Vagina (tissue), 2 donors: ENCODE data around the gene MACROD2. TPM values are rescaled to one million over a fixed set of nuclear protein-coding genes. Genes with fewer than 3 reads are reported as not detected.

Experiments
- DNase-seq, 2 donors: peaks; one replicate each; pipeline ENCODE4 v3.0.0-alpha.2; 2017; ENCODE audit errors: extremely low spot score in 2 of 2
- H3K27ac ChIP-seq: fragments of 200-600 bp; sonication (generic); one replicate; pipeline ENCODE4 v1.5.1; 2019
- H3K27me3 ChIP-seq: fragments of 200-600 bp; sonication (generic); one replicate; pipeline ENCODE4 v1.5.1; 2019
- H3K36me3 ChIP-seq, 2 donors: fragments of 200-600 bp; sonication (generic); one replicate each; pipeline ENCODE4 v1.5.1; 2017 to 2019
- H3K4me1 ChIP-seq: fragments of 200-600 bp; sonication (generic); one replicate; pipeline ENCODE4 v1.5.1; 2019
- H3K4me3 ChIP-seq, 2 donors: fragments of 200-600 bp; sonication (generic); 1 replicate in 1 of 2; 2 replicates in 1 of 2; pipeline ENCODE4 v1.5.1; 2016 to 2019
- H3K9me3 ChIP-seq: fragments of 200-600 bp; sonication (generic); one replicate; pipeline ENCODE4 v1.5.1; 2019
- CTCF ChIP-seq, 3 experiments: fragments of 450-650 bp in 2 of 3; fragments of 200-600 bp in 1 of 3; sonication (generic) in 1 of 3; IDR thresholded peaks; one replicate each; pipeline ENCODE4 v1.5.1; 2017 to 2019; ENCODE audit warnings: antibody characterized with exemption in 3 of 3, mild to moderate bottlenecking in 2 of 3, moderate library complexity in 2 of 3
- POLR2A ChIP-seq, 2 donors: fragments of 450-650 bp; IDR thresholded peaks; one replicate each; pipeline ENCODE4 v1.6.1; 2017; ENCODE audit warnings: antibody characterized with exemption in 2 of 2, mild to moderate bottlenecking in 2 of 2, moderate library complexity in 2 of 2
- POLR2AphosphoS5 ChIP-seq, 2 donors: sonication (generic); formaldehyde crosslinking; IDR thresholded peaks; one replicate each; pipeline ENCODE4 v1.9.0; 2017; ENCODE audit warnings: antibody characterized with exemption in 2 of 2, mild to moderate bottlenecking in 2 of 2, low read depth in 1 of 2; ENCODE audit not compliant: insufficient read depth in 1 of 2
- intact Hi-C: fragments of 100-400 bp; cut with DNase I; formaldehyde crosslinking; loops from one replicate; pipeline ENCODE4 v1.15.1; 2023
- total RNA-seq: library from RNA; depleted of rRNA; stranded (reverse); fragments of >200 nt; gene quantifications from one replicate; pipeline ENCODE4 v1.2.3, GENCODE V29; 2016

The MACROD2 gene
- total RNA-seq, 1 donor from 2014 or later: 12.5 TPM

GRCh38 chr20:14412065-14412681, 416.9 kb downstream of the MACROD2 start:
- H3K27me3 ChIP-seq: no peaks in the 10 kb centered on the region
- intact Hi-C loops: no loop called here
- H3K27ac ChIP-seq: no peak overlapping the region
- no peaks in the 10 kb centered on the region for H3K9me3 ChIP-seq
- DNase-seq: no peak
- no peaks in the 10 kb centered on the region for H3K36me3 ChIP-seq
- TF ChIP-seq POLR2A (IDR thresholded peaks at IDR 0.05) (no peak), POLR2AphosphoS5 (IDR thresholded peaks at IDR 0.05; ENCODE audit: insufficient read depth in 1 of 2, low read depth in 1 of 2) (no peak), CTCF (IDR thresholded peaks at IDR 0.05) (no peak)
- H3K4me1 ChIP-seq: no peaks in the 10 kb centered on the region
- H3K4me3 ChIP-seq: no peak overlapping the region

DNA sequence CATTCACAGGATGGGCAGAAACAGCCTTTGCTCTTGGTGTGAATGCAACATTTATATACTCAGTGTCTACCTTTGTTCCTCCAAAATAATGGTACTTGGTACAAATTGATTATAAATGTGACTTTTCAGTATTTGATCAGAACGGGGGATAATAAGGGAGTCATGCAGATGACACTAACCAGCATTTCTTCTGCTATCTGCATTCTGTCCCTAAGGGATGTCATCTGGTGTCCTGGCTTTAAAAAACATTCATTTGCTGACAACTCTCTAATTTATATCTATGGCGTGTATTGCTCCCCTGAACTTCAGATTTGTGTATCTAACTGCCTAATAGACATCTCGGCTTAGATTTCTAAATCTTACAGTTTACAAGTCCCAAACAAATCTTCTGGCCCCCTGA, 418.5 kb downstream of the MACROD2 start:
- TF ChIP-seq POLR2A (IDR thresholded peaks at IDR 0.05): no peak
- TF ChIP-seq POLR2AphosphoS5 (IDR thresholded peaks at IDR 0.05; ENCODE audit: insufficient read depth in 1 of 2, low read depth in 1 of 2): no peak
- TF ChIP-seq CTCF (IDR thresholded peaks at IDR 0.05): no peak
- no peak overlapping the region for H3K27ac ChIP-seq
- DNase-seq: no peak
- H3K36me3 ChIP-seq: no peaks in the 10 kb centered on the region
- no peak overlapping the region for H3K4me3 ChIP-seq
- no peaks in the 10 kb centered on the region for H3K4me1 ChIP-seq
- H3K27me3 ChIP-seq: no peaks in the 10 kb centered on the region
- intact Hi-C loops: no loop called here
- no peaks in the 10 kb centered on the region for H3K9me3 ChIP-seq

GRCh38 chr20:14414560-14414959, 419.2 kb downstream of the MACROD2 start:
- Histone ChIP-seq H3K27me3 (no peaks in the 10 kb centered on the region), H3K36me3 (no peaks in the 10 kb centered on the region), H3K27ac (no peak overlapping the region), H3K4me1 (no peaks in the 10 kb centered on the region), H3K9me3 (no peaks in the 10 kb centered on the region), H3K4me3 (no peak overlapping the region)
- DNase-seq: no peak
- no peak for TF ChIP-seq POLR2A (IDR thresholded peaks at IDR 0.05)
- no peak for TF ChIP-seq CTCF (IDR thresholded peaks at IDR 0.05)
- no peak for TF ChIP-seq POLR2AphosphoS5 (IDR thresholded peaks at IDR 0.05; ENCODE audit: insufficient read depth in 1 of 2, low read depth in 1 of 2)
- intact Hi-C loops: no loop called here

DNA sequence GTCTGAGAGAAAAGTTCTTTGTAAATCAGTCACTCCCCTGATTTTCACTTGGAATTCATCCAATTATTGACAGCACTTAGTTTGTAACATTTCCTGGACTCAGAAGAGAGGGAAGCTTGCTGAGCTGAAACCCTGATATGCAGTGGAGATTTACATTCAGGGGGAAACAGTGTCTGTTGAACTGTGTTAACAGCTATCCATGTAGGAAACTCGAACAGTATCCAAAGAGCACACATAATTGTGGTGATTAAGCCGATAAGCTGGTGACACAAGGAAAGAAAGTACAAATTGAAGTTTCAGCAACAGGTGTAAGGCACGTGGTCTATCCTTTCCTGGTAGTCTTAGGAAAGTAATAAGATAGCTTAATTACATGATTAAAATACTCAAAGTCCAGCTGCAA, 420.2 kb downstream of the MACROD2 start:
- no peaks in the 10 kb centered on the region for H3K9me3 ChIP-seq
- H3K27me3 ChIP-seq: no peaks in the 10 kb centered on the region
- no peak overlapping the region for H3K4me3 ChIP-seq
- no peak overlapping the region for H3K27ac ChIP-seq
- H3K36me3 ChIP-seq: no peaks in the 10 kb centered on the region
- no peaks in the 10 kb centered on the region for H3K4me1 ChIP-seq
- no peak for TF ChIP-seq POLR2A (IDR thresholded peaks at IDR 0.05)
- no peak for TF ChIP-seq POLR2AphosphoS5 (IDR thresholded peaks at IDR 0.05; ENCODE audit: insufficient read depth in 1 of 2, low read depth in 1 of 2)
- TF ChIP-seq CTCF (IDR thresholded peaks at IDR 0.05): no peak
- intact Hi-C loops: no loop called here
- DNase-seq: no peak

GRCh38 chr20:14418376-14418775, 423.1 kb downstream of the MACROD2 start:
- Histone ChIP-seq H3K9me3 (no peaks in the 10 kb centered on the region), H3K36me3 (no peaks in the 10 kb centered on the region), H3K4me1 (no peaks in the 10 kb centered on the region), H3K27ac (no peak overlapping the region), H3K27me3 (no peaks in the 10 kb centered on the region), H3K4me3 (no peak overlapping the region)
- DNase-seq: no peak
- TF ChIP-seq CTCF (IDR thresholded peaks at IDR 0.05): no peak
- TF ChIP-seq POLR2A (IDR thresholded peaks at IDR 0.05): no peak
- no peak for TF ChIP-seq POLR2AphosphoS5 (IDR thresholded peaks at IDR 0.05; ENCODE audit: insufficient read depth in 1 of 2, low read depth in 1 of 2)
- intact Hi-C loops: no loop called here
